ENCODE measurements around the gene POLR1H. TPM values are rescaled to one million over a fixed set of nuclear protein-coding genes. Genes with fewer than 3 reads are reported as not detected.

The POLR1H gene
- total RNA-seq, 1 experiment from 2014 or later, result 42.6 TPM

GRCh38 chr6:30055513-30055912 is 5.6 kb upstream of the POLR1H start:
- Histone ChIP-seq H2AFZ (ENCODE audit: low read depth, low read length, poor library complexity, severe bottlenecking) (no peak overlapping the region), H3K79me2 (ENCODE audit: insufficient read depth, low read length) (peaks cover 11% of the 10 kb centered on the region), H3K9me3 (ENCODE audit: control insufficient read depth in 1 of 2, insufficient read depth in 1 of 2, low read depth in 1 of 2, low read length in 2 of 2) (no peaks in the 10 kb centered on the region), H3K9ac (ENCODE audit: low read length) (no peak overlapping the region), H3K27ac (ENCODE audit: low read depth, low read length) (no peak overlapping the region), H3K36me3 (ENCODE audit: control insufficient read depth in 1 of 2, insufficient read depth in 2 of 2, low read length in 2 of 2) (no peaks in the 10 kb centered on the region; a peak in 1 of 4 replicates), H3K4me3 (replicated peaks in 1 of 2; ENCODE audit: low read depth in 1 of 2, low read length in 2 of 2) (no peak overlapping the region), H3K4me2 (ENCODE audit: low read length) (no peak overlapping the region), H4K20me1 (ENCODE audit: insufficient read depth) (no peaks in the 10 kb centered on the region), H3K4me1 (ENCODE audit: control insufficient read depth in 1 of 2, insufficient read depth in 2 of 2, low read length in 2 of 2) (peaks cover 7% of the 10 kb centered on the region in 2 experiments; a peak in 3 of 4 replicates), H3K27me3 (ENCODE audit: insufficient read depth, low read length) (no peaks in the 10 kb centered on the region), H3K9me2 (ENCODE audit: insufficient read depth) (no peaks in the 10 kb centered on the region)
- no TSS peak for BruUV-seq (replicated peaks)
- ChIA-PET RAD21 (ENCODE audit: low non-redundant PET in 1 of 2, low total read pairs in 2 of 2, uncharacterized antibody in 2 of 2, unreplicated experiment in 2 of 2) (no interaction called here), CTCF (no interaction called here), POLR2A (no interaction called here)
- intact Hi-C loops (cut with micrococcal nuclease), result no loop called here
- ATAC-seq (no peak), DNase-seq (ENCODE audit: low read depth, low spot score) (no peak)
- TF ChIP-seq ZBTB33 (IDR thresholded peaks at IDR 0.05; ENCODE audit: extremely low read depth, insufficient replicate concordance, low read length) (no peak), CEBPB (IDR thresholded peaks at IDR 0.05; ENCODE audit: low read depth) (no peak), TCF7L2 (IDR thresholded peaks at IDR 0.05; ENCODE audit: borderline replicate concordance, extremely low read depth, insufficient read depth, insufficient read length) (no peak)

GRCh38 chr6:30060606-30061091 is 416 bp upstream of the POLR1H start:
- DNase-seq (ENCODE audit: low read depth, low spot score) (no peak), ATAC-seq (peak; percentile 16)
- Histone ChIP-seq H3K4me3 (replicated peaks in 1 of 2; ENCODE audit: low read depth in 1 of 2, low read length in 2 of 2) (peak overlapping the region; percentile 93 to 100), H3K9me3 (ENCODE audit: control insufficient read depth in 1 of 2, insufficient read depth in 1 of 2, low read depth in 1 of 2, low read length in 2 of 2) (no peaks in the 10 kb centered on the region), H3K27me3 (ENCODE audit: insufficient read depth, low read length) (no peaks in the 10 kb centered on the region), H2AFZ (ENCODE audit: low read depth, low read length, poor library complexity, severe bottlenecking) (peak overlapping the region; percentile 55), H3K9me2 (ENCODE audit: insufficient read depth) (no peaks in the 10 kb centered on the region), H4K20me1 (ENCODE audit: insufficient read depth) (no peaks in the 10 kb centered on the region), H3K79me2 (ENCODE audit: insufficient read depth, low read length) (peaks cover 41% of the 10 kb centered on the region), H3K4me2 (ENCODE audit: low read length) (peak overlapping the region; percentile 96), H3K36me3 (ENCODE audit: control insufficient read depth in 1 of 2, insufficient read depth in 2 of 2, low read length in 2 of 2) (peaks cover 0 to 13% of the 10 kb centered on the region in 2 experiments; a peak in 3 of 4 replicates), H3K27ac (ENCODE audit: low read depth, low read length) (peak overlapping the region; percentile 62), H3K9ac (ENCODE audit: low read length) (peak overlapping the region; percentile 97), H3K4me1 (ENCODE audit: control insufficient read depth in 1 of 2, insufficient read depth in 2 of 2, low read length in 2 of 2) (peaks cover 10 to 15% of the 10 kb centered on the region in 2 experiments; a peak in 3 of 4 replicates)
- ChIA-PET CTCF (interaction anchor here (1.6 kb wide), 1 partner anchor 127 kb away, joined by 3 read pairs; no protein-coding TSS in a partner anchor), POLR2A (interaction anchor here (0.9 to 2.3 kb wide), 3 partner anchors 31 to 106 kb away, joined by 3 to 6 read pairs (median 4); no protein-coding TSS in a partner anchor), RAD21 (ENCODE audit: low non-redundant PET in 1 of 2, low total read pairs in 2 of 2, uncharacterized antibody in 2 of 2, unreplicated experiment in 2 of 2) (no interaction called here)
- TSS peak; percentile 84 for BruUV-seq (replicated peaks)
- intact Hi-C loops (cut with micrococcal nuclease), result no loop called here
- TF ChIP-seq RAD21 (IDR thresholded peaks at IDR 0.05; ENCODE audit: low read depth), result 0 out of 2 replicates have a peak, but pooled peaks have one; percentile 15
- TF ChIP-seq POLR2AphosphoS5 (IDR thresholded peaks at IDR 0.05; ENCODE audit: low read depth, low read length), result no peak

Data from HCT116 (cell line).